CD8-positive, alpha-beta memory T cell (primary cell): ENCODE results near the gene DHRS2. TPM values are rescaled to one million over a fixed set of nuclear protein-coding genes. Genes with fewer than 3 reads are reported as not detected.

Source experiments
- CTCF ChIA-PET: fragments of 350-600 bp; sonication (Branson Sonifier 250); formaldehyde crosslinking; loops from one replicate; lab custom pipeline; 2021; ENCODE audit warnings: antibody characterized with exemption; lab: Charles Lee
- POLR2A ChIA-PET: fragments of 350-600 bp; sonication (Branson Sonifier 250); formaldehyde crosslinking; loops from one replicate; lab custom pipeline; 2021; ENCODE audit warnings: antibody characterized with exemption; lab: Charles Lee
- DNase-seq, 5 donors: peaks; one replicate each; pipeline versions ENCODE4 v3.0.0 to v3.0.0-alpha.2; 2020 to 2022; ENCODE audit warnings: mixed read lengths in 1 of 5
- H3K27ac ChIP-seq: one replicate; pipeline ENCODE4 v1.7.0; 2013; ENCODE audit warnings: low read depth, mild to moderate bottlenecking, low read length, moderate library complexity
- H3K27me3 ChIP-seq: 2 replicates; pipeline ENCODE4 v1.7.0; 2013; ENCODE audit warnings: low read length, mild to moderate bottlenecking; ENCODE audit not compliant: insufficient read depth, poor library complexity, severe bottlenecking
- H3K36me3 ChIP-seq: 2 replicates; pipeline ENCODE4 v1.7.0; 2013; ENCODE audit warnings: mild to moderate bottlenecking, low read length, moderate library complexity; ENCODE audit not compliant: insufficient read depth
- H3K4me1 ChIP-seq: 2 replicates; pipeline ENCODE4 v1.7.0; 2013; ENCODE audit warnings: mild to moderate bottlenecking, low read length, moderate library complexity; ENCODE audit not compliant: insufficient read depth
- H3K4me3 ChIP-seq: 2 replicates; pipeline ENCODE4 v1.7.0; 2013; ENCODE audit warnings: mild to moderate bottlenecking, low read length
- H3K9me3 ChIP-seq: 2 replicates; pipeline ENCODE4 v1.7.0; 2013; ENCODE audit warnings: mild to moderate bottlenecking, low read length
- H3K27ac Mint-ChIP-seq, 8 donors: one replicate each; pipeline ENCODE4 v1.8.0; 2020 to 2021; ENCODE audit warnings: mixed read lengths in 8 of 8, mild to moderate bottlenecking in 6 of 8, inconsistent platforms in 3 of 8, moderate library complexity in 3 of 8
- H3K27me3 Mint-ChIP-seq, 2 donors: one replicate each; pipeline ENCODE4 v1.8.0; 2020 to 2021; ENCODE audit warnings: mixed read lengths in 2 of 2, mild to moderate bottlenecking in 1 of 2, moderate library complexity in 1 of 2
- H3K36me3 Mint-ChIP-seq, 3 donors: one replicate each; pipeline ENCODE4 v1.8.0; 2020 to 2021; ENCODE audit warnings: mixed read lengths in 3 of 3, inconsistent platforms in 1 of 3, mild to moderate bottlenecking in 1 of 3
- H3K4me1 Mint-ChIP-seq, 3 donors: one replicate each; pipeline ENCODE4 v1.8.0; 2020 to 2021; ENCODE audit warnings: mixed read lengths in 3 of 3, inconsistent platforms in 1 of 3, mild to moderate bottlenecking in 1 of 3
- H3K4me3 Mint-ChIP-seq, 7 donors: one replicate each; pipeline ENCODE4 v1.8.0; 2020 to 2021; ENCODE audit warnings: mixed read lengths in 7 of 7, mild to moderate bottlenecking in 6 of 7, moderate library complexity in 4 of 7, inconsistent platforms in 2 of 7
- H3K9me3 Mint-ChIP-seq, 5 donors: one replicate each; pipeline ENCODE4 v1.8.0; 2020 to 2022; ENCODE audit warnings: mixed read lengths in 5 of 5, mild to moderate bottlenecking in 3 of 5, moderate library complexity in 2 of 5, inconsistent platforms in 1 of 5
- polyA plus RNA-seq: library from polyadenylated mRNA; unstranded; fragments of 300-500 nt; fragmentation: Illumina TruSeq; gene quantifications from one replicate; pipeline ENCODE4 v1.2.3, GENCODE V29; 2021
- total RNA-seq, 2 experiments: library from RNA; stranded (reverse); gene quantifications; one replicate each; pipeline ENCODE4 v1.2.3, GENCODE V29; 2021

The DHRS2 gene
- total and polyA plus RNA-seq, 3 experiments from 2014 or later = 3.0 to 3.1 TPM; not detected in 1

DNA sequence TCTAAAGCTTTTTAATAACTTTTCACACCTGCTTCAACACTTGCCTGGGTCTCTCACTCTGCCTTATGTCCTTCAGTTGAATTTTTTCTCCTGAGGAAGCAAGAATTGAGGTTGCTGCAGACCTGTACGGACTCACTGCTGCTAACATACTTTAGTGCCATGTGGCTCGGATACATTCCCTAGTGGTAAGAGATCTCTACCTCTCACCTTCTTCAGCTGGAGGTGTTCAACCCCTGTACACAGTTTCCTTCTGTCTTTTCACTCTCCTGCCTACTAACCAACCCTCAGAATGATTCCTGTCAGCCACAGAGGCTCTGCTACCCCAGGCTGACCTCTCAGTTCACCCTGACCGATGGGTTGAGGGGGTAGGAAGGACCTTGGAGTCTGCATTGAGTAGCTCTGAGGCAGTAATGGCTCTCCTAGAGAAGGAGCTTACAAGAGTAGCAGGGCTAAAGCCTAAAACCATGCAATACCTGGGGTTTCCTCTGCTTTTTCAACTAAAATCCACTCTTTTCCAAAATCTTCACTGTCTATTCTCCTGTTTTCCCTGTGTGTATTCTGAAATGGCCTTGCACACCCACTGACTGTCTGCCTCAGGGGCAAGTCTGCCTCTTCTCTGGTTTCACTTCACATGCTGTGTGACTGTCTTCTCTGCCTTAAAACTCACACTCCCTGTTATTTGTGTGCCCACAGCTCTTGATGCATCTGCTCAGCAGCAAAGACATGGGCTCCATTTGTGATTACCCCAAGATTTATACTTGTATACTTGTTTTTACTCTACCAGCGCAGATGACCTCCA, 14.0 kb upstream of the DHRS2 start:
- Mint-ChIP-seq H3K4me1 (no peaks in the 10 kb centered on the region), H3K4me3 (no peak overlapping the region), H3K9me3 (peaks cover 11 to 13% (median 12%) of the 10 kb centered on the region in 5 donors), H3K36me3 (peaks cover 0 to 4% (median 0%) of the 10 kb centered on the region in 3 donors), H3K27ac (no peak overlapping the region), H3K27me3 (peaks cover 9 to 58% of the 10 kb centered on the region in 2 donors)
- H3K4me1 ChIP-seq = no peaks in the 10 kb centered on the region
- ChIA-PET CTCF (interaction anchor here (0.9 to 3.7 kb wide), 2 partner anchors 10 to 33 kb away, joined by 3 to 16 read pairs; no protein-coding TSS in a partner anchor), POLR2A (no interaction called here)
- peaks cover 4% of the 10 kb centered on the region for H3K27me3 ChIP-seq
- no peak overlapping the region for H3K4me3 ChIP-seq
- DNase-seq = no peak
- H3K36me3 ChIP-seq = no peaks in the 10 kb centered on the region
- no peaks in the 10 kb centered on the region for H3K9me3 ChIP-seq
- no peak overlapping the region for H3K27ac ChIP-seq

GRCh38 chr14:23622990-23623389, 13.2 kb upstream of the DHRS2 start:
- H3K27ac Mint-ChIP-seq = no peak overlapping the region
- H3K4me1 Mint-ChIP-seq = no peaks in the 10 kb centered on the region
- H3K4me3 ChIP-seq = no peak overlapping the region
- no peaks in the 10 kb centered on the region for H3K9me3 ChIP-seq
- H3K36me3 ChIP-seq = no peaks in the 10 kb centered on the region
- H3K27me3 Mint-ChIP-seq = peaks cover 9 to 63% of the 10 kb centered on the region in 2 donors
- ChIA-PET CTCF (interaction anchor here (0.9 to 3.7 kb wide), 2 partner anchors 9 to 34 kb away, joined by 3 to 16 read pairs; no protein-coding TSS in a partner anchor), POLR2A (no interaction called here)
- H3K36me3 Mint-ChIP-seq = peaks cover 0 to 4% (median 0%) of the 10 kb centered on the region in 3 donors
- no peak overlapping the region for H3K27ac ChIP-seq
- H3K4me1 ChIP-seq = no peaks in the 10 kb centered on the region
- H3K27me3 ChIP-seq = peaks cover 4% of the 10 kb centered on the region
- DNase-seq = no peak
- H3K9me3 Mint-ChIP-seq = peaks cover 11 to 13% (median 12%) of the 10 kb centered on the region in 5 donors
- H3K4me3 Mint-ChIP-seq = no peak overlapping the region

DNA sequence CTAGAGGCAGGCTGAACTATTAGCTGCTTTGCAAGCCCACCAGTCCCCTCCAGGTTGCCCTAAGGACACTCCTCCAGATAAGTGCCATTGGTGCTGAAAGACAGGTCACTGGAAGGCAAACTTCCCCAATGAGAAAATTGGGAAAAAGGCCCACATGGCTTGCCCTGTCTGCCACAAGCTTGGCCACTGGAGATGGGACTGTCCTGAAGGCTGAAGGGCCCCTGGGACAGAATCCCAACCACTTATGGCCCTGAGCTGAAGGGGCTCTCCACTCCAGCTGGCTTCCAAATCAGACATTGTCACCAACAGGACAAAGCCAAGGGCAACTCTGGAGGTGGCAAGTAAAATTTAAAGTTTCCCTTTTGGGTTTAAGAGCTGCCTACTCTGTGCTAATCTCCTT, 12.2 kb upstream of the DHRS2 start:
- Mint-ChIP-seq H3K36me3 (peaks cover 0 to 4% (median 0%) of the 10 kb centered on the region in 3 donors), H3K27ac (no peak overlapping the region), H3K4me3 (no peak overlapping the region), H3K27me3 (peaks cover 7 to 63% of the 10 kb centered on the region in 2 donors), H3K9me3 (peaks cover 11 to 13% (median 12%) of the 10 kb centered on the region in 5 donors), H3K4me1 (no peaks in the 10 kb centered on the region)
- H3K9me3 ChIP-seq = no peaks in the 10 kb centered on the region
- H3K4me1 ChIP-seq = no peaks in the 10 kb centered on the region
- no peak overlapping the region for H3K4me3 ChIP-seq
- no peaks in the 10 kb centered on the region for H3K36me3 ChIP-seq
- no peak overlapping the region for H3K27ac ChIP-seq
- ChIA-PET CTCF (no interaction called here), POLR2A (interaction anchor here (0.6 kb wide), 1 partner anchor 28 kb away, joined by 7 read pairs; no protein-coding TSS in a partner anchor)
- DNase-seq = no peak
- peaks cover 4% of the 10 kb centered on the region for H3K27me3 ChIP-seq

GRCh38 chr14:23624830-23625404, 11.2 kb upstream of the DHRS2 start:
- Mint-ChIP-seq H3K36me3 (peaks cover 0 to 4% (median 0%) of the 10 kb centered on the region in 3 donors), H3K4me3 (no peak overlapping the region), H3K27ac (no peak overlapping the region), H3K9me3 (peaks cover 11 to 13% (median 12%) of the 10 kb centered on the region in 5 donors), H3K27me3 (peaks cover 7 to 54% of the 10 kb centered on the region in 2 donors), H3K4me1 (no peaks in the 10 kb centered on the region)
- Histone ChIP-seq H3K9me3 (no peaks in the 10 kb centered on the region), H3K4me1 (no peaks in the 10 kb centered on the region), H3K27ac (no peak overlapping the region), H3K27me3 (peaks cover 4% of the 10 kb centered on the region), H3K36me3 (no peaks in the 10 kb centered on the region), H3K4me3 (no peak overlapping the region)
- no peak for DNase-seq
- ChIA-PET POLR2A (no interaction called here), CTCF (no interaction called here)

DNA sequence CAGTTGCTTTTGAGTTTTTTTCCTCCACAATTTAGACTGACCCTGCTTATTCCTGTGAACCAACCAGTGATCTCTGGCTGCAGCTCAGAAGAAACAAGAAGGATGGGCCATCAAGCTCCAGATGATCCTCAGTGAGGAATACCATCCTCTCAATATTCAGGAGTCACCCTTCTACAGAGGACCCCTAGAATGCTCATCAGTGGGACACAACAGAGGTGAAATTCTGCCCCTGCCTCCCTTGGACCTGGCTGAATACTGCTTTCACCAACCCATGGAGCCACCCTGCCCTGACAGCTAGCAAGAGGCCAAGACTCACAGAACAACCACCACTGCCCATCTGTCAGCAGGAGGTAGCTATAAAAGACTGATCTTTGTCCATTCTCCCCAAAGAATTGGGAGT, 9.2 kb upstream of the DHRS2 start:
- no peak overlapping the region for H3K27ac Mint-ChIP-seq
- DNase-seq = no peak
- ChIA-PET POLR2A (no interaction called here), CTCF (no interaction called here)
- H3K4me3 ChIP-seq = no peak overlapping the region
- H3K4me1 ChIP-seq = peaks cover 3% of the 10 kb centered on the region
- H3K4me1 Mint-ChIP-seq = peaks cover 3 to 4% (median 3%) of the 10 kb centered on the region in 3 donors
- peaks cover 4% of the 10 kb centered on the region for H3K27me3 ChIP-seq
- H3K9me3 Mint-ChIP-seq = peaks cover 11 to 13% (median 12%) of the 10 kb centered on the region in 5 donors
- no peaks in the 10 kb centered on the region for H3K36me3 ChIP-seq
- H3K27me3 Mint-ChIP-seq = peaks cover 7 to 43% of the 10 kb centered on the region in 2 donors
- H3K27ac ChIP-seq = no peak overlapping the region
- H3K36me3 Mint-ChIP-seq = peaks cover 0 to 4% (median 0%) of the 10 kb centered on the region in 3 donors
- no peaks in the 10 kb centered on the region for H3K9me3 ChIP-seq
- H3K4me3 Mint-ChIP-seq = no peak overlapping the region

GRCh38 chr14:23627961-23628360, 8.2 kb upstream of the DHRS2 start:
- H3K9me3 ChIP-seq = no peaks in the 10 kb centered on the region
- ChIA-PET POLR2A (no interaction called here), CTCF (no interaction called here)
- peaks cover 11 to 13% (median 12%) of the 10 kb centered on the region in 5 donors for H3K9me3 Mint-ChIP-seq
- H3K27ac Mint-ChIP-seq = no peak overlapping the region
- peaks cover 7 to 9% (median 8%) of the 10 kb centered on the region in 3 donors for H3K4me1 Mint-ChIP-seq
- no peak overlapping the region for H3K4me3 ChIP-seq
- H3K27me3 ChIP-seq = peaks cover 4% of the 10 kb centered on the region
- peaks cover 8% of the 10 kb centered on the region for H3K4me1 ChIP-seq
- no peak overlapping the region for H3K27ac ChIP-seq
- peaks cover 0 to 4% (median 0%) of the 10 kb centered on the region in 3 donors for H3K36me3 Mint-ChIP-seq
- H3K27me3 Mint-ChIP-seq = peaks cover 6 to 35% of the 10 kb centered on the region in 2 donors
- no peaks in the 10 kb centered on the region for H3K36me3 ChIP-seq
- no peak for DNase-seq
- no peak overlapping the region for H3K4me3 Mint-ChIP-seq

GRCh38 chr14:23629204-23629603, 7.0 kb upstream of the DHRS2 start:
- H3K9me3 ChIP-seq = no peaks in the 10 kb centered on the region
- ChIA-PET CTCF (no interaction called here), POLR2A (no interaction called here)
- Mint-ChIP-seq H3K4me1 (peaks cover 9 to 13% (median 9%) of the 10 kb centered on the region in 3 donors), H3K9me3 (peaks cover 11 to 13% (median 12%) of the 10 kb centered on the region in 5 donors), H3K36me3 (peaks cover 0 to 4% (median 0%) of the 10 kb centered on the region in 3 donors), H3K27ac (no peak overlapping the region), H3K27me3 (peaks cover 1 to 29% of the 10 kb centered on the region in 2 donors), H3K4me3 (no peak overlapping the region)
- H3K36me3 ChIP-seq = no peaks in the 10 kb centered on the region
- H3K27ac ChIP-seq = no peak overlapping the region
- H3K27me3 ChIP-seq = no peaks in the 10 kb centered on the region
- no peak overlapping the region for H3K4me3 ChIP-seq
- H3K4me1 ChIP-seq = peaks cover 8% of the 10 kb centered on the region
- no peak for DNase-seq
